Upper lobe of right lung (tissue), 1 donor: Measurements from ENCODE around the gene JRKL. TPM values are rescaled to one million over a fixed set of nuclear protein-coding genes. Genes with fewer than 3 reads are reported as not detected.

Experiments used
- ATAC-seq: fragments of 200-7000 bp; cut with Tn5 transposase; one replicate; pipeline ENCODE4 v1.9.1; 2020; ENCODE audit warnings: mild to moderate bottlenecking, moderate library complexity
- DNase-seq: peaks from one replicate; pipeline ENCODE4 v3.0.0-alpha.2; 2020
- H3K27ac ChIP-seq: fragments of 200-600 bp; one replicate; pipeline ENCODE4 v1.8.0; 2022
- H3K27me3 ChIP-seq: fragments of 200-600 bp; one replicate; pipeline ENCODE4 v1.8.0; 2022; ENCODE audit warnings: mild to moderate bottlenecking
- H3K36me3 ChIP-seq: fragments of 200-600 bp; one replicate; pipeline ENCODE4 v1.8.0; 2022
- H3K4me1 ChIP-seq: fragments of 200-600 bp; one replicate; pipeline ENCODE4 v1.8.0; 2022
- H3K4me3 ChIP-seq: fragments of 200-600 bp; one replicate; pipeline ENCODE4 v1.8.0; 2022; ENCODE audit warnings: mild to moderate bottlenecking
- H3K9me3 ChIP-seq: fragments of 200-600 bp; one replicate; pipeline ENCODE4 v1.8.0; 2022
- CTCF ChIP-seq: fragments of 200-600 bp; IDR thresholded peaks from one replicate; pipeline ENCODE4 v1.8.0; 2022; ENCODE audit warnings: antibody characterized with exemption
- intact Hi-C: fragments of 100-400 bp; cut with DNase I; formaldehyde crosslinking; loops from one replicate; pipeline ENCODE4 v1.11.0; 2022
- total RNA-seq: library from RNA; stranded (reverse); fragmentation: NEBNext Ultra II Directional; extraction: Animal tissue kit (Norgen Biotek cat#: 25700); gene quantifications from one replicate; pipeline ENCODE4 v1.2.1, GENCODE V29; 2021
- donor health status: DM: no; HTN: yes; CAD: no; lungs with severe emphysema.

Gene JRKL
- total RNA-seq, 1 donor from 2014 or later, result 9.8 TPM

GRCh38 chr11:96365493-96365892, 24.3 kb upstream of the JRKL start:
- ATAC-seq (no peak), DNase-seq (no peak)
- H3K4me1 ChIP-seq, result no peaks in the 10 kb centered on the region
- no peaks in the 10 kb centered on the region for H3K9me3 ChIP-seq
- H3K4me3 ChIP-seq, result no peak overlapping the region
- no peak for TF ChIP-seq CTCF
- H3K27me3 ChIP-seq, result no peaks in the 10 kb centered on the region
- intact Hi-C loops, result no loop called here
- H3K27ac ChIP-seq, result no peak overlapping the region
- peaks cover 52% of the 10 kb centered on the region for H3K36me3 ChIP-seq

GRCh38 chr11:96366024-96366423, 23.8 kb upstream of the JRKL start:
- peaks cover 54% of the 10 kb centered on the region for H3K36me3 ChIP-seq
- ATAC-seq (no peak), DNase-seq (no peak)
- H3K4me1 ChIP-seq, result no peaks in the 10 kb centered on the region
- no peak overlapping the region for H3K4me3 ChIP-seq
- H3K27me3 ChIP-seq, result no peaks in the 10 kb centered on the region
- intact Hi-C loops, result no loop called here
- H3K9me3 ChIP-seq, result no peaks in the 10 kb centered on the region
- no peak for TF ChIP-seq CTCF
- H3K27ac ChIP-seq, result no peak overlapping the region

- no peaks in the 10 kb centered on the region for H3K27me3 ChIP-seq
- no peak overlapping the region for H3K27ac ChIP-seq
- TF ChIP-seq CTCF, result no peak
- H3K4me3 ChIP-seq, result no peak overlapping the region
- no peaks in the 10 kb centered on the region for H3K4me1 ChIP-seq
- ATAC-seq, result no peak
- peaks cover 59% of the 10 kb centered on the region for H3K36me3 ChIP-seq
- no peak for DNase-seq
- no peaks in the 10 kb centered on the region for H3K9me3 ChIP-seq
- intact Hi-C loops, result no loop called here
These were observed 22.5 kb upstream of the JRKL start for GRCh38 chr11:96367342-96367741.

GRCh38 chr11:96373826-96374225, 16.0 kb upstream of the JRKL start:
- ATAC-seq (no peak), DNase-seq (no peak)
- TF ChIP-seq CTCF, result no peak
- Histone ChIP-seq H3K9me3 (no peaks in the 10 kb centered on the region), H3K4me3 (no peak overlapping the region), H3K4me1 (no peaks in the 10 kb centered on the region), H3K27ac (no peak overlapping the region), H3K36me3 (peaks cover 32% of the 10 kb centered on the region), H3K27me3 (no peaks in the 10 kb centered on the region)
- intact Hi-C loops, result no loop called here

- Histone ChIP-seq H3K4me1 (no peaks in the 10 kb centered on the region), H3K4me3 (no peak overlapping the region)
- no peak for TF ChIP-seq CTCF
These were observed 13.0 kb upstream of the JRKL start for GRCh38 chr11:96376796-96377195.

GRCh38 chr11:96384156-96384555, 5.7 kb upstream of the JRKL start:
- Histone ChIP-seq H3K36me3 (peaks cover 44% of the 10 kb centered on the region), H3K27ac (no peak overlapping the region), H3K4me3 (no peak overlapping the region), H3K27me3 (no peaks in the 10 kb centered on the region), H3K4me1 (peaks cover 10% of the 10 kb centered on the region), H3K9me3 (no peaks in the 10 kb centered on the region)
- no peak for DNase-seq
- intact Hi-C loops, result no loop called here
- no peak for ATAC-seq
- no peak for TF ChIP-seq CTCF

More at GRCh38 chr11:96376796-96377195, 13.0 kb upstream of the JRKL start:
- no peaks in the 10 kb centered on the region for H3K27me3 ChIP-seq
- DNase-seq (no peak), ATAC-seq (no peak)
- peaks cover 27% of the 10 kb centered on the region for H3K36me3 ChIP-seq
- intact Hi-C loops, result no loop called here
- H3K9me3 ChIP-seq, result no peaks in the 10 kb centered on the region
- no peak overlapping the region for H3K27ac ChIP-seq
